Astrocyte (in vitro differentiated cells and primary cell): Measurements from ENCODE around the gene ITGAX.

ENCODE experiments used
- CTCF ChIP-seq: IDR thresholded peaks from 2 replicates; pipeline ENCODE4 v1.5.1; 2011; ENCODE audit warnings: low read depth, mild to moderate bottlenecking, inconsistent platforms, low read length, moderate library complexity; ENCODE audit not compliant: insufficient read depth
- EZH2 ChIP-seq: IDR thresholded peaks from 2 replicates; pipeline ENCODE4 v1.6.1; 2012; ENCODE audit warnings: mild to moderate bottlenecking, low read length, inconsistent platforms; ENCODE audit not compliant: insufficient read depth

- TF ChIP-seq CTCF (no peak), EZH2 (no peak)
Measured at GRCh38 chr16:31407406-31407805, 52.4 kb downstream of the ITGAX start.
